IMR-90 (cell line): ENCODE results near the gene CENPT. TPM values are rescaled to one million over a fixed set of nuclear protein-coding genes. Genes with fewer than 3 reads are reported as not detected.

Source experiments
- ATAC-seq: fragments of 200-7000 bp; cut with Tn5 transposase; 2 replicates; pipeline ENCODE4 v1.9.1; 2020; ENCODE audit warnings: low read depth, mild to moderate bottlenecking, moderate library complexity
- BruUV-seq: library from RNA; stranded (reverse); fragments of 400-500 nt; replicated peaks from 2 replicates; lab custom pipeline; 2021; lab: Mats Ljungman, UMichigan
- CTCF ChIA-PET: fragments of 300-600 bp; formaldehyde crosslinking; extraction: SDS; loops from one replicate; lab custom pipeline; 2021; ENCODE audit warnings: antibody characterized with exemption; lab: Yijun Ruan, JAX
- POLR2A ChIA-PET: fragments of 300-600 bp; sonication (Branson Sonifier 250); formaldehyde crosslinking; loops from one replicate; lab custom pipeline; 2022; ENCODE audit warnings: antibody characterized with exemption; ENCODE audit not compliant: unreplicated experiment; lab: Charles Lee
- DNase-seq: peaks from one replicate; pipeline ENCODE4 v3.0.0; 2013
- H2AFZ ChIP-seq: replicated peaks from 2 replicates; pipeline ENCODE3; 2013; ENCODE audit warnings: low read length, mild to moderate bottlenecking; ENCODE audit not compliant: poor library complexity
- H2AK5ac ChIP-seq: 2 replicates; pipeline ENCODE4 v1.6.1; 2013; ENCODE audit warnings: low read depth, low read length, inconsistent platforms
- H2AK9ac ChIP-seq: replicated peaks from 2 replicates; pipeline ENCODE3; 2013; ENCODE audit warnings: mild to moderate bottlenecking, low read depth, low read length, moderate library complexity; ENCODE audit not compliant: poor library complexity
- H2BK120ac ChIP-seq: 2 replicates; pipeline ENCODE4 v1.6.1; 2013; ENCODE audit warnings: low read depth, low read length, inconsistent platforms
- H2BK15ac ChIP-seq: 3 replicates; pipeline ENCODE4 v1.6.1; 2013; ENCODE audit warnings: low read depth, low read length, inconsistent platforms
- H2BK20ac ChIP-seq: 2 replicates; pipeline ENCODE4 v1.6.1; 2013; ENCODE audit warnings: low read depth, mild to moderate bottlenecking, inconsistent platforms, low read length, moderate library complexity
- H2BK5ac ChIP-seq: 2 replicates; pipeline ENCODE4 v1.6.1; 2013; ENCODE audit warnings: mild to moderate bottlenecking, low read depth, low read length, inconsistent platforms; ENCODE audit not compliant: poor library complexity, severe bottlenecking
- H3K14ac ChIP-seq: replicated peaks from 2 replicates; pipeline ENCODE4 v1.6.1; 2013; ENCODE audit warnings: low read depth, low read length, inconsistent platforms
- H3K18ac ChIP-seq: 2 replicates; pipeline ENCODE4 v1.6.1; 2013; ENCODE audit warnings: low read depth, low read length, control low read depth
- H3K23ac ChIP-seq: 2 replicates; pipeline ENCODE4 v1.6.1; 2013; ENCODE audit warnings: low read depth, low read length, inconsistent platforms
- H3K27ac ChIP-seq: 2 replicates; pipeline ENCODE4 v1.5.1; 2013; ENCODE audit warnings: mild to moderate bottlenecking, control low read depth, low read length; ENCODE audit not compliant: insufficient read depth
- H3K27me3 ChIP-seq: 2 replicates; pipeline ENCODE4 v1.6.1; 2013; ENCODE audit warnings: low read length; ENCODE audit not compliant: control insufficient read depth, insufficient read depth
- H3K36me3 ChIP-seq: 2 replicates; pipeline ENCODE4 v1.6.1; 2013; ENCODE audit warnings: low read length, mixed read lengths; ENCODE audit not compliant: control insufficient read depth, insufficient read depth
- H3K4ac ChIP-seq: 2 replicates; pipeline ENCODE4 v1.6.1; 2013; ENCODE audit warnings: low read depth, low read length, inconsistent platforms
- H3K4me1 ChIP-seq: 2 replicates; pipeline ENCODE4 v1.6.1; 2013; ENCODE audit warnings: low read length, mixed read lengths; ENCODE audit not compliant: control insufficient read depth, insufficient read depth
- H3K4me2 ChIP-seq: 2 replicates; pipeline ENCODE4 v1.6.1; 2013; ENCODE audit warnings: low read depth, mild to moderate bottlenecking, control low read depth, low read length, moderate library complexity
- H3K4me3 ChIP-seq: 2 replicates; pipeline ENCODE4 v1.5.1; 2013; ENCODE audit warnings: low read depth, mild to moderate bottlenecking, control low read depth, low read length, moderate library complexity; ENCODE audit not compliant: insufficient read depth
- H3K56ac ChIP-seq: 2 replicates; pipeline ENCODE4 v1.6.1; 2013; ENCODE audit warnings: low read length, inconsistent platforms; ENCODE audit not compliant: insufficient read depth; ENCODE audit errors: extremely low read depth
- H3K79me1 ChIP-seq, 2 experiments: 2 replicates each; pipeline ENCODE4 v1.6.1; 2013; ENCODE audit warnings: low read length in 2 of 2, inconsistent platforms in 1 of 2, low read depth in 1 of 2
- H3K9ac ChIP-seq: 2 replicates; pipeline ENCODE4 v1.6.1; 2013; ENCODE audit warnings: low read depth, low read length, control low read depth
- H3K9me1 ChIP-seq: 2 replicates; pipeline ENCODE4 v1.6.1; 2013; ENCODE audit warnings: low read length, inconsistent platforms; ENCODE audit not compliant: insufficient read depth
- H3K9me3 ChIP-seq: 2 replicates; pipeline ENCODE4 v1.6.1; 2013; ENCODE audit warnings: low read length; ENCODE audit not compliant: control insufficient read depth, insufficient read depth
- H4K20me1 ChIP-seq: 2 replicates; pipeline ENCODE4 v1.6.1; 2013; ENCODE audit warnings: low read length, inconsistent platforms; ENCODE audit not compliant: insufficient read depth
- H4K5ac ChIP-seq: 2 replicates; pipeline ENCODE4 v1.6.1; 2013; ENCODE audit warnings: mild to moderate bottlenecking, low read depth, low read length, control low read depth
- H4K8ac ChIP-seq, 2 experiments: 2 replicates each; pipeline ENCODE4 v1.6.1; 2013; ENCODE audit warnings: low read depth in 2 of 2, low read length in 2 of 2, control low read depth in 1 of 2, inconsistent platforms in 1 of 2
- H4K91ac ChIP-seq: 2 replicates; pipeline ENCODE4 v1.6.1; 2013; ENCODE audit warnings: low read depth, low read length, inconsistent platforms; ENCODE audit not compliant: insufficient read depth
- BHLHE40 ChIP-seq: fragments of 150-350 bp; IDR thresholded peaks from 2 replicates; pipeline ENCODE4 v1.6.1; 2016; ENCODE audit warnings: mild to moderate bottlenecking, low read depth, low read length
- CEBPB ChIP-seq: IDR thresholded peaks from 2 replicates; pipeline ENCODE4 v1.6.1; 2012; ENCODE audit warnings: low read depth, low read length, improper control_type of control experiment
- CHD1 ChIP-seq: IDR thresholded peaks from 2 replicates; pipeline ENCODE4 v1.6.1; 2012; ENCODE audit warnings: low read depth, low read length, improper control_type of control experiment
- CTCF ChIP-seq: conservative IDR thresholded peaks from 2 replicates; pipeline ENCODE4 v1.5.1; 2012; ENCODE audit warnings: mild to moderate bottlenecking, low read depth, low read length, improper control_type of control experiment
- ELK1 ChIP-seq: fragments of 150-350 bp; IDR thresholded peaks from 2 replicates; pipeline ENCODE4 v1.6.1; 2016; ENCODE audit warnings: low read depth, mild to moderate bottlenecking, low read length, moderate library complexity, borderline replicate concordance
- FOS ChIP-seq: fragments of 150-350 bp; IDR thresholded peaks from 2 replicates; pipeline ENCODE4 v1.6.1; 2016; ENCODE audit warnings: low read depth, low read length
- MAFK ChIP-seq: IDR thresholded peaks from 2 replicates; pipeline ENCODE4 v1.6.1; 2012; ENCODE audit warnings: low read depth, low read length, improper control_type of control experiment
- MXI1 ChIP-seq: IDR thresholded peaks from 2 replicates; pipeline ENCODE4 v1.6.1; 2012; ENCODE audit warnings: low read depth, mild to moderate bottlenecking, low read length, moderate library complexity, borderline replicate concordance
- NFE2L2 ChIP-seq: fragments of 150-350 bp; IDR thresholded peaks from 2 replicates; pipeline ENCODE4 v1.6.1; 2016; ENCODE audit warnings: low read depth, mild to moderate bottlenecking, low read length
- POLR2A ChIP-seq: IDR thresholded peaks from 2 replicates; pipeline ENCODE4 v1.6.1; 2012; ENCODE audit warnings: mild to moderate bottlenecking, low read depth, low read length
- RAD21 ChIP-seq: IDR thresholded peaks from 2 replicates; pipeline ENCODE4 v1.6.1; 2012; ENCODE audit warnings: low read length, improper control_type of control experiment
- RCOR1 ChIP-seq: IDR thresholded peaks from 2 replicates; pipeline ENCODE4 v1.6.1; 2012; ENCODE audit warnings: mild to moderate bottlenecking, low read length, improper control_type of control experiment; ENCODE audit not compliant: insufficient replicate concordance
- RFX5 ChIP-seq: IDR thresholded peaks from 2 replicates; pipeline ENCODE4 v1.8.0; 2012; ENCODE audit warnings: low read depth, mild to moderate bottlenecking, low read length, moderate library complexity
- SMC3 ChIP-seq: fragments of 150-350 bp; IDR thresholded peaks from 2 replicates; pipeline ENCODE4 v1.6.1; 2016; ENCODE audit warnings: low read depth, mild to moderate bottlenecking, antibody characterized with exemption, low read length, moderate library complexity
- WGBS, 2 experiments: methylation state at CpG; one replicate each; pipeline versions ENCODE4 v1.1.5 to v1.1.7; 2013; ENCODE audit warnings: missing lambda C conversion rate in 2 of 2; ENCODE audit not compliant: insufficient read length in 1 of 2; ENCODE audit errors: extremely low coverage in 2 of 2; 5-methylcytosine and 5-hydroxymethylcytosine counted together
- dilution Hi-C: fragments of 300-500 bp; cut with HindIII; formaldehyde crosslinking; loops from one replicate; pipeline ENCODE4 v1.14.3; 2018; ENCODE audit warnings: low sequenced_read_pairs; ENCODE audit not compliant: unreplicated experiment
- in situ Hi-C: fragments of 300-500 bp; cut with MboI; formaldehyde crosslinking; loops from 3 replicates; pipeline ENCODE4 v1.14.3; 2019; ENCODE audit warnings: low sequenced_read_pairs, inconsistent platforms, mixed read lengths
- intact Hi-C: fragments of 100-400 bp; cut with micrococcal nuclease; formaldehyde crosslinking; loops from 2 replicates; pipeline ENCODE4 v1.10.0; 2022
- polyA plus RNA-seq, 3 experiments: library from polyadenylated mRNA; depleted of rRNA; stranded (reverse); fragments of >200 nt; gene quantifications; 2 replicates each; pipeline ENCODE4 v1.2.3, GENCODE V29; 2012; ENCODE audit warnings: low replicate concordance in 1 of 3
- total RNA-seq: library from RNA; depleted of rRNA; stranded (reverse); fragments of >200 nt; gene quantifications from 2 replicates; pipeline ENCODE4 v1.2.3, GENCODE V29; 2012

CENPT gene
- total and polyA plus RNA-seq, 2 of the 4 experiments (the other 2 are of a cell fraction) = 33.3 to 83.1 TPM

GRCh38 chr16:67804853-67805542, 42.5 kb downstream of the CENPT start (continued):
- no peak for TF ChIP-seq POLR2A

GRCh38 chr16:67803894-67804293, 43.6 kb downstream of the CENPT start:
- H2BK15ac ChIP-seq = no peak overlapping the region
- H3K4me2 ChIP-seq = no peak overlapping the region
- no peak overlapping the region for H3K4me3 ChIP-seq
- no peak overlapping the region for H3K56ac ChIP-seq
- peaks cover 20% of the 10 kb centered on the region; the same call in 1 of the 2 replicates for H4K20me1 ChIP-seq
- dilution Hi-C loops (no loop called here), in situ Hi-C loops (no loop called here), intact Hi-C loops (loop anchor here (10.0 kb wide), 1 partner anchor 279 kb away; the partner anchor contains the start of gene RIPOR1)
- ATAC-seq = no peak
- H3K9me1 ChIP-seq = peaks cover 18% of the 10 kb centered on the region
- peaks cover 11% of the 10 kb centered on the region for H3K36me3 ChIP-seq
- H4K5ac ChIP-seq = no peak overlapping the region
- H2AFZ ChIP-seq = no peak overlapping the region
- H3K79me1 ChIP-seq = peaks cover 24 to 69% of the 10 kb centered on the region in 2 experiments
- BruUV-seq = TSS peak; percentile 37
- H3K9me3 ChIP-seq = no peaks in the 10 kb centered on the region
- H3K18ac ChIP-seq = no peak overlapping the region
- H4K8ac ChIP-seq = no peak overlapping the region
- peaks cover 6% of the 10 kb centered on the region for H3K4me1 ChIP-seq
- H3K23ac ChIP-seq = no peak overlapping the region
- no peak overlapping the region for H4K91ac ChIP-seq
- H3K27ac ChIP-seq = no peak overlapping the region
- CTCF ChIA-PET = interaction anchor here (0.7 to 1.5 kb wide), 2 partner anchors 12 to 16 kb away, joined by 4 to 6 read pairs; no protein-coding TSS in a partner anchor
- no peak for DNase-seq
- no peak overlapping the region for H3K4ac ChIP-seq
- H3K14ac ChIP-seq = no peak overlapping the region
- no peaks in the 10 kb centered on the region for H3K27me3 ChIP-seq
- H2AK9ac ChIP-seq = no peak overlapping the region
- no peak overlapping the region for H2BK120ac ChIP-seq
- WGBS, 2 experiments = no CpG with 5 or more reads among the region's 3 CpGs
- H2AK5ac ChIP-seq = no peak overlapping the region
- no peak overlapping the region for H2BK5ac ChIP-seq
- H3K9ac ChIP-seq = no peak overlapping the region
- POLR2A ChIA-PET = no interaction called here
- no peak overlapping the region for H2BK20ac ChIP-seq
- TF ChIP-seq POLR2A (no peak), FOS (no peak), RFX5 (no peak), CTCF (no peak), ELK1 (no peak), MXI1 (no peak), CHD1 (no peak), BHLHE40 (no peak), SMC3 (no peak), CEBPB (no peak), NFE2L2 (no peak), MAFK (no peak), RAD21 (no peak), RCOR1 (no peak)
